Measurements from ENCODE around the gene TUT1.

TUT1 gene

DNA sequence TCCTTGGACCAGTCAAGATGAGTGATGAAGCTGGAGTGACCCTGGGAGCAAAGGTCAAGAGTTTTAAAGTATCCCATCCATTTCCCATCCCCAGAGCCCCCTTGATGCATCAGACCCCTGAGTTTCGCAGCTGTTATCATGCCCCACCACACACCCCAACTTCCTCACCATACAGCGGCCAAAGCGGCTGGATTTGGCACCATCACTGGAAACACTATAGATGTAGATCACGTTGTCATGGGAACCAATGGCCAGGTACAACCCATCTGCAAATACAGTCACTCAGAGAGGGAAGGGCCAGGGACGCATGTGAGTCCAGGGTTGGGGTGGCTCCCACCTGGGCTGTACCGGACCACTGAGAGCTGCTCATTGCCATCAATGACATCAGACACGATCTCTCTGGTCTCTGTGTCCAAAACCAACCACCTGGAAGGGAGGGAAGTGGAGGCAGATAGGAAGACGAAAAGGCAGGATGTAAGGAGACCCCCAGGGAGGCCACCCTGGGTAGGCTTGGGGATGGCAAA, 12.5 kb upstream of the TUT1 start:
- H3K4me3 ChIP-seq (ENCODE audit: control insufficient read depth, low read depth, low read length), result no peak overlapping the region
- TF ChIP-seq, protein P1, sequence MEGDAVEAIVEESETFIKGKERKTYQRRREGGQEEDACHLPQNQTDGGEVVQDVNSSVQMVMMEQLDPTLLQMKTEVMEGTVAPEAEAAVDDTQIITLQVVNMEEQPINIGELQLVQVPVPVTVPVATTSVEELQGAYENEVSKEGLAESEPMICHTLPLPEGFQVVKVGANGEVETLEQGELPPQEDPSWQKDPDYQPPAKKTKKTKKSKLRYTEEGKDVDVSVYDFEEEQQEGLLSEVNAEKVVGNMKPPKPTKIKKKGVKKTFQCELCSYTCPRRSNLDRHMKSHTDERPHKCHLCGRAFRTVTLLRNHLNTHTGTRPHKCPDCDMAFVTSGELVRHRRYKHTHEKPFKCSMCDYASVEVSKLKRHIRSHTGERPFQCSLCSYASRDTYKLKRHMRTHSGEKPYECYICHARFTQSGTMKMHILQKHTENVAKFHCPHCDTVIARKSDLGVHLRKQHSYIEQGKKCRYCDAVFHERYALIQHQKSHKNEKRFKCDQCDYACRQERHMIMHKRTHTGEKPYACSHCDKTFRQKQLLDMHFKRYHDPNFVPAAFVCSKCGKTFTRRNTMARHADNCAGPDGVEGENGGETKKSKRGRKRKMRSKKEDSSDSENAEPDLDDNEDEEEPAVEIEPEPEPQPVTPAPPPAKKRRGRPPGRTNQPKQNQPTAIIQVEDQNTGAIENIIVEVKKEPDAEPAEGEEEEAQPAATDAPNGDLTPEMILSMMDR (conservative IDR thresholded peaks at IDR 0.05; ENCODE audit: control insufficient read depth, insufficient read depth, low read depth, low read length), result no peak
- no peak for DNase-seq (ENCODE audit: low read depth)

DNA sequence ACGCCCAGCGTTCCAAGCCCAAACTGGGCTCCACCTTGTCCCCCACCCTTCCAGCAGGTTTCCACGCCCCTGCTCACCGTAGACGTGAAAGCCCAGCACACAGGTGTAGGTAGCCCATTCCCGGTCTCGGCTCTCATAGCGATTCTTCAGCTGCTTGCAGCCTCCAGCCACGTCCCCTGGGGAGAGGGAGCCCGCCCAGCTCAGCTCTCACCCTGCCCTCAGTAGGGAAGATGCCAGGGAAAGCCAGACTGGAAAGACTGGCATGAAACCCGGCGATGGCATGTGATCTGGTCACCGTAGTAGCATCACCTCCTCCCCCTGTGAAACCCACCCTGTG, 11.7 kb upstream of the TUT1 start:
- no peak for DNase-seq (ENCODE audit: low read depth)
- peak overlapping the region; percentile 89 for H3K4me3 ChIP-seq (ENCODE audit: control insufficient read depth, low read depth, low read length)
- TF ChIP-seq, protein P1 (conservative IDR thresholded peaks at IDR 0.05; ENCODE audit: control insufficient read depth, insufficient read depth, low read depth, low read length), result no peak

DNA sequence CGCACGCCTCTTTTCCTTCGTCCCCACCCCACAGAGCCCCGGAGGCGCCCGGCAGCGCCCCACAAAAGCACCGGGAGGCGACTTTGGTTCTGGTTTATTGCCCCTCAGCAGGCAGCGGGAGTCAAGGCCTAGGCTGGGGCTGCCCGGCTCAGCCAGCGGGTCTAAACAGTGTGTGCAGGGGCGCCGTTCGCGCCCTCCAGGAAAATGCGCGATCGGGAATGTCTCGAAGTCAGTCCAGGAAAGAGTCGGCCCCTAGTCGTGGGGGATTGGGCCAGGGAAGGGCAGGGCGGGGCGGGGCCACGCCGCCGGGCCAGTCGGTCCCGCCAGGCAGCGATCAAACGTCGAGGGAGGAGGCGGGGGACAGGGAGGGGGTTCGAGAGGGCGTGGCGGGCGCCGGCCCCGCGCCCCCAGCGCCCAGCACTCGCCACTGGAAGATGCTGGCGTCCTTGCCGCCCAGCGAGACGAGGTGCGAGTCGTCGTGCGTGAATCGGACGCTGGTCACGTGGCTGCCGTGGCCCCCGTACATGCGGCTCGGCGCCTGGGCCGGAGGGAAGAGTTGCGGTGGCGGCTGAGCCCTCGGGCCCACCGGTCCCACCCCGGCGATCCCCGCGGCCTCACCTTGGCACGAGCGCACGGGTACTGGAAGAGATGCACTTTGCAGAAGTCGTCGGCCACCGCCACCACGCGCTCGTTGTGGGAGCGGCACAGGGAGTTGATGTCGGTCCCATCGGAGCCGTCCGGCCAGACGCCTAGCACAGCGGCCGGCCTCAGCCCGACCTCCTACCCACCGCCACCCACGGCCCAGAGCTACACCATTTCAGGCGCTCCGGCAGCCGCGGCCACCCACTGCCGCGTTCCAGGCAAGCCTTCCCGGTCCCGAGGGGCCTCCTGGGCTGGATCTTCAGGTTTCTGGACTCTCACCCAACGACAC, 11.1 kb upstream of the TUT1 start:
- DNase-seq (ENCODE audit: low read depth), result peak; percentile 52
- peak overlapping the region; percentile 89 for H3K4me3 ChIP-seq (ENCODE audit: control insufficient read depth, low read depth, low read length)
- TF ChIP-seq, protein P1 (conservative IDR thresholded peaks at IDR 0.05; ENCODE audit: control insufficient read depth, insufficient read depth, low read depth, low read length), result no peak

DNA sequence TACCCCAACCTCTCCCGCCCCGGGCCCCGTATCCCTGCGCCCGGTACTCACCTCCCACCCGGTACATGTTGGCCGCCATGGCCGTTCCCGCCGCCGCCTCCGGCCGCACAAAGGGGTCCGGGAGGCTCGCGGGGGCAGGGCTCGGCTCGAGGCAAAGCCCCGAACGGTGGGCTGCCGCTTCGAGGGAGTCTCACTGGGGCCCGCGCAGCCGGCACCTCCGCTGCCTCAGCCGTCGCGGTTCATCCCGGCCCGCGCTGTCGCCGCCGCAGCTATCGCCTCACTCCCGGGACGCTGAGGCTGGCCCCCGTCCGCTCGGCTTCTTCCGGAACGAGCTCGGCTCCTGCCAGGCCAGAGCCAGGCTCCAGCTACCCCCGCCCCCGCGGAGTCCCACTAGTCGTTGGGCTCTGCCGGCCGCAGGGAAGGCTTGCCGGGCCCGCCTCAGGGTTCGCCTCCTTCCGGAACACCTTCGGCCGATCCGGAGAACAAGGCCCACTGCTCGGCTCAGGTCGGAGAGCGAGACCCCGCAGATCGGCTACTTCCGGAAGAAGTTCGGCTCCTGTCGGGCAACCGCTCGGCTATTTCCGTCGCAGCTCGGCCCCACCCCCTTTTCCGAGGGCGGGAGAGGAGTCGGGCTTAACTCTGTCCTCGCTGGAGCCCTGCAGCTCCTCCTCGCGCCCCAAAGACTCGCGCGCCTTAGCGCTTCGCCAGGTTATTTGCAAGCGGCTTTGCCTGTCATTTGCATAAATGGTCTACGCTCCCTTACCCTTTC, 10.2 kb upstream of the TUT1 start, which contains the start of gene MTA2:
Gene MTA2, minus strand, starts transcription at position 494 of the 769 bp plus-strand sequence. Its CDS starts 415 bp downstream, at position 79.
- DNase-seq (ENCODE audit: low read depth), result peak; percentile 97
- TF ChIP-seq, protein P1 (conservative IDR thresholded peaks at IDR 0.05; ENCODE audit: control insufficient read depth, insufficient read depth, low read depth, low read length), result no peak
- peak within 1 kb of the TSS; percentile 89 for H3K4me3 ChIP-seq (ENCODE audit: control insufficient read depth, low read depth, low read length)

DNA sequence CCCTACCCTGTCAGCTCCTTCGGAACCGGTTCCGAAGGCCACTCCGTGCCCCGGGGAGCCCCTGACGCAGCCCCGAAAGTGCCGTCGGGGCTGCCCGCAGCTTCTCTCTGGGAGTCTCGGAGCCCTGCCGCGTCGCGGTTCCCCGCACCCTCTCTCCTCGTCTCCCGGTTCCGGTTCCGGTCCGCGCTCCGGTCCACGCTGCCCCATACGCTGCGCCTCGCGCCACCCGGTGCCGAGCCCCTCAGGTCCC, 9.7 kb upstream of the TUT1 start:
- no peak for DNase-seq (ENCODE audit: low read depth)
- TF ChIP-seq, protein P1 (conservative IDR thresholded peaks at IDR 0.05; ENCODE audit: control insufficient read depth, insufficient read depth, low read depth, low read length), result no peak
- peak overlapping the region; percentile 89 for H3K4me3 ChIP-seq (ENCODE audit: control insufficient read depth, low read depth, low read length)

DNA sequence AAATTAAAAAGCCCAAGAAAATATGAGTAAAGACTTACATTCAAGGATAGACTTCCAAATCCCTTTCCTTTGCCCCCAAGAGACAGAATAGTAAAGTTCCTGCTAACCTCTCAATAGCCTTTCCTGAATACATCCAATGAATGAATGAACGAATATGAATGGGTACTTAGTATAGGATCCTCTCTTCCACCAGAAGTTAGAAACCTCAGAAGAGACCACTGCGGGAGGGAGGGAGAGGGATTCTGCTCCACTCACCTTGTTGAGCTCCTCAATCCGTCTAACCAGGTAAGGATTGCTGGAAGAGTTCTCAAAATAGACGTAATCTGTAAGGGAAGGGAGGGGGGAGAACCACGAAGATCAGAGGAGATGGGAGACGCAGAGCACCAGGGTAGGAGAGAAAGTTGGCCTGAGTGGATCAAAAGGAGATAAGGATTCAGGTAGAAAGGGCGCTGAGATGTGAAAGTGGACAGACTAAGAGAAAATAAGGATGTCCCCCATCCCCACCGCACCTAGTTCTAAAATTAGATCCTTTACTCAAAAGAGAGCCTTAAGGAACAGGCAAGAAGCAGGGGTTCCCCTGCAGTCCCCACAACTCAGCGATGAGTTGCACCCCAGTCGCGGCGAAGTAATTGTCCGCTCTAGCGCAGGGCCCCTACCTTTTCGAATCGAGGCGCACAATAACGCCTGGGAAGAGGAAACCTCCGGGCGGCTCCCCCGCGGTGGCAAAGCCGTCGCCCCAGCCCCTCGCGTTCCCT, 9.2 kb upstream of the TUT1 start:
- TF ChIP-seq, protein P1 (conservative IDR thresholded peaks at IDR 0.05; ENCODE audit: control insufficient read depth, insufficient read depth, low read depth, low read length), result no peak
- peak overlapping the region; percentile 89 for H3K4me3 ChIP-seq (ENCODE audit: control insufficient read depth, low read depth, low read length)
- no peak for DNase-seq (ENCODE audit: low read depth)
